CD4-positive, alpha-beta T cell treated with Interleukin-1 beta for 1 hour (primary cell): ENCODE results near the gene KIF13A.
"Not testable (repeated sequence)": the region's sequence is repeated elsewhere in the genome, so short reads cannot be mapped to it uniquely, and the experiment has no call there.

Experiments used
- DNase-seq, 2 donors: peaks; one replicate each; pipeline ENCODE4 v3.0.0-alpha.2; 2020 to 2022

KIF13A gene

DNA sequence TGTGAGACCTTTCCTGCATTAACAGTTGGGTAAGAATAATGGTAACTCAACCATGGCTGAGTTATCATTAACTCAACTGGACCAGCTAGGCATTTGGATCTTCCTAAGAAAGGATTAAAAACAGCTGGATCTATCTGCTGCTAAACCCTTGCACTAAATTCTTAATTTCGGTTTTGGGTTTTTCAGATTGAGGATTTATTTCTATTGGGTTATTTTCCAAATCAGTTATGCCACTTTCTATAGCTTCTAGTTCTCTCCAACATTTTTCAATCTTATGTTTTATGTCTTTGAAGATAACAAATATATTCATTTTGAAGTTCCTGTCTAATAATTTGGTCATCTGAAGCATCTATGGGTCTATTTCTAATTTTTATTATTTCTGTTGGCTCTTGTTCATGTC, 92.5 kb downstream of the KIF13A start:
- DNase-seq, result no peak

DNA sequence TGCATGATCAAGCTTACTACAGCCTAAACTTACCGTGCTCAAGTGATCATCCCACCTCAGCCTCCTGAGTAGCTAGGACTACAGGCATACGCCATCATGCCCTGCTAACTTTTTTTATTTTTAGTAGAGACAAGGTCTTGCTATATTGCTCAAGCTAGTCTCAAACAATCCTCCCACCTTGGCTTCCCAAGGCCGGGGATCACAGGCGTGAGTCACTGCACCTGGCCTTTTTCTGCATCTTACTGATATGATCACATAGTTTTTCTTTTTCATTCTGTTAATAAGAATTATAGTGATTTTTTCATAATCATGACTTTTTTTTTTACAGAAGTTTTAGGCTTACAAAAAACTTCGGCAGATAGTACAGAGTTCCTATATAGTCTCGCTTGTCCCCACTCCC, 93.2 kb downstream of the KIF13A start:
- DNase-seq, result no peak

DNA sequence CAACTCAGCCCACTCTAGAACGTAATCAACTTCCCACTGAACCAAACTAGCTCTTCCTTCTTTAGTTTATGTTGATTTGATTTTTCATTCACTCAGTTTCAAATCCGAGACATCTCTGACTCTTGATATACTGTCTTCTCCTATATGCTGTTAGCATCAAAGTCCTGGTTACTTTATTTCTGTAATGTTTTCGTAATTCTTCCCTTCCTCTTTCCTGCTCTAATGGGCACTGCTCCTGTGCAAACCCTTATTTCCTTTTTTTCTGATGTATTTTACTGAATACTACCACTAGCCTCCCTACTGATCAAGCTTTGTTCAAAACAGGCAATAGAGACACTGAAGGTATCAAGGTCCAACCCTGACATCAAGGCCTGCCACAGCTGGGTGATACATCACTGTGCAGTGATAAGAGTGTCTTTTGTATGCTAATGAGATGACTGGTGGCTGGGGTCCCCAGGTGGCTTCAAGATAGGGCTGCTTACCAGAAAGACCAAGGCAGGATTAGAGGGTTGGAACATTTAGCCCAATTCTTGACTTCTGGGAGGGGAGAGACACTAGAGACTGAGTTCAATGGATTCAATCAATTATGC, 95.2 kb downstream of the KIF13A start:
- DNase-seq, result no peak

DNA sequence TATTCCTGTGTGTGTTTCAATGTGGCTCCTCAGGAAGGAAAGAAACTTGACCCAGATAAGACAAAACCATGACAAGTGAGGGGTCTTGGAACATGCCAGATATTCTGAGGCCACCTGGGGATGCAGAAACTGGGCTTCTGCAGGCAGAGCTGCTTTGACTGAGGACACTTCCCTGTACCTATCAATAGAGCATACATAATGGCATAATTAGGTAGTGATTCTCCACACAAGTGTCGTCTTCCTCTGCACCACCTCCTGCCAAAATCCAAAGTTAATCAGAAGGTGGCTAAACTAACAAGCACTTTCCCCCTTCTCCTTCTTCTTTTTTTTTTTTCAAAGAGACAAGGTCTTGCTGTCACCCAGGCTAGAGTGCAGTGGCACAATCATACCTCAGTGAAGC, 97.1 kb downstream of the KIF13A start:
- DNase-seq, result no peak

DNA sequence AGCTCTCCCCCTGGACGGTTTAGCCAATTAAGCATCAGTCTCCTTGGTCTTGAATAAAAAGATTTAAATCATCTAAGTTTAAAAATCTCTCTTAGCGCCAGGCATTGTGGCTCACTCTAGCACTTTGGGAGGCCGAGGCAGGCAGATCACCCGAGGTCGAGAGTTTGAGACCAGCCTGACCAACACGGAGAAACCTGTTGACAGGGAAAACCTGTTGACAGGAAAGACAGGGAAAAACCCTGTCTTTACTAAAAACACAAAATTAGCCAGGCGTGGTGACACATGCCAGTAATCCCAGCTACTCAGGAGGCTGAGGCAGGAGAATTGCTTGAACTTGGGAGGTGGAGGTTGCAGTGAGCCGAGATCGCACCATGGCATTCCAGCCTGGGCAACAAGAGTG, 97.7 kb downstream of the KIF13A start:
- not testable (repeated sequence) for DNase-seq

DNA sequence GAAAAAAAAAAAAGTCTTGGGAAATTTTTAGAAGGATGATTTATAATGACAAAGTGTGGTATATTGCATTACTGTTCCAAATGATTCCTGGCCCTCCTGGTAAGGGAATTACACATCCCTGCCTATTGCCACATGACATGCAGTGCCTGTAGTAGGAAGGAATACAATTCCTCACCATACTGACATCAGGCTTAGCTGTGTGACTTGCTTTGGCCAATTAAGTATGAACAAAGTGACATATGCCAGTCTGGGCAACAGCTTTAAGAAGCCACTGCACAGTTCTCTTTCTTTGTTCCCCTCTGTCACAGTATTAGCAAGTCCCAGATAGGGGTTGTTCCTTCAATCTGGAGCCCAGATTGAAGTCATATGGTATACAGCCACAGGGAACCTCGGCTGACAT, 100.5 kb downstream of the KIF13A start:
- DNase-seq, result no peak

DNA sequence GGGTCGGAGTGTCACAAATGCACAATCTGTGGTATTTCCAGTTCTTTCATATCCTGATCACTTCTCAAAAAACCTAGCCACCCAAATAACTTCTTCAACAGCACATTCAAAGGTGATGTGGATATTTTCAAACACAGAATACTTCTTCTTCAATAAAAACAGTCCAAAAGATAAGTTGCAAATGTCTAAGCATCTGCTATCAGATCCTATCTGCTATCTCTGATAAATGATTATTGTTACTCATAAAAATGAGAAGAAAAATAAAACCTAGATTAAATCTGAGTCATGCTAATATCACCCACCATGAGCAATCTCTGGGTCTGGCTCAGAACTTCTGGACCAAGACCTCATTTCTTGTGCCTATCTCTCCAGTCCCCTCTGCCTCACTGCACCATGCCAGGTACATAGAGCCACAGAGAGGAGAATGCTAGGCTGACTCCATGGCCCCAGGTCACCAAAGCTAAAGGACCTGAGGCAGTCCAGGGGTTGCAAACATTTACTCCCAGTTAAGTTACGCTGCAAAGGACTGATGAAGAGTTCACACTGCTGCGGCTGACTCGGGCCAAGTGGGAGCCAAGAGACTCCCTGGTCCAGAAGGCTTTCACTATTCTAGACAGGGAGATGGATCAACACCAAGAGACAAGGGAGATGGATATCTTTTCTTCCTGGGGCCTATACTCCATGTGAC, 101.4 kb downstream of the KIF13A start:
- no peak for DNase-seq

DNA sequence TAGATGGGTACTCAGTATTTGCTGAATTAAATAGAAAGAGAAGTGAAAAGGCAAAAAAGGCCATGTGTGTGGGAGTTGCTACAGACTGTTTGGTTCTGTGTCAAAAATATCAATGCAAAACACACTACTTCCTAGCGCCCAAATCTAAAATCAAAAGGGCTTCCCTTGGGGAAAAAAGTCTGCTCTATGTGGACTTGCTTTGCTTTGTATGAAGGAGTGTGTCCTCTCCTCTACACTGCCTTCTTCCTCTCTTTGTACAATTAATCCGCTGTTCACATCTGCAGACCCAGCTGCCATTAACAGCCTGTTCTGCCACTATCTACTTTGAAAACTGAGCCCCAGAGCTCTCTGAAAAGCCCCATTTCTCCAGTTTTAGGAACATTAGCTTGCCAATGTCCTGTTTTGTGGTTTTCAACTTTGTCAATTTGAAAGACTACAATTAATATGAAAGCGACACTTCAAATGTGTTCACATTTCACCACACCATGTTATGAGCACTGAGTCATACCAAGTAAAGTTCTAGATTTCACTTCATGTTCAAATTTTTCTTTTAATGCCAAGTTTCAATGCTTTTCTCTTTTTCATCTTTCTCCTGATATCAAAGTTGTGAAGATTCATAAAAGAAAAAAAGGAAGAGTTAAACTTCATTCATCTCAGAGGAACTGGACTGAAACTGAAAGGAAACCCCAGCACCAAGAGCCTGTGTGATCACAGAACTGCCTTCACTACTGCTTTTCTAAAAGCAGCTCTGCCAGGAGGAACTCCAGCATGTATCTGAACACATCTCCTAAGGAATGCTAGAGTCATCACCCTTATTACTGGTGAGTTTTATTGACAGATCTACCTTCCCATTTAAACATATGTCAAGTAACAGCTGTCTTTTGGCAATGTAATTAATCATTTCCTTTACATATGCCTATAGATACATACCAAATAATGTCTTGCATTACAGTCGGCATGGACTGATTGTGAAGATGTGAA, 102.6 kb downstream of the KIF13A start:
- no peak for DNase-seq

DNA sequence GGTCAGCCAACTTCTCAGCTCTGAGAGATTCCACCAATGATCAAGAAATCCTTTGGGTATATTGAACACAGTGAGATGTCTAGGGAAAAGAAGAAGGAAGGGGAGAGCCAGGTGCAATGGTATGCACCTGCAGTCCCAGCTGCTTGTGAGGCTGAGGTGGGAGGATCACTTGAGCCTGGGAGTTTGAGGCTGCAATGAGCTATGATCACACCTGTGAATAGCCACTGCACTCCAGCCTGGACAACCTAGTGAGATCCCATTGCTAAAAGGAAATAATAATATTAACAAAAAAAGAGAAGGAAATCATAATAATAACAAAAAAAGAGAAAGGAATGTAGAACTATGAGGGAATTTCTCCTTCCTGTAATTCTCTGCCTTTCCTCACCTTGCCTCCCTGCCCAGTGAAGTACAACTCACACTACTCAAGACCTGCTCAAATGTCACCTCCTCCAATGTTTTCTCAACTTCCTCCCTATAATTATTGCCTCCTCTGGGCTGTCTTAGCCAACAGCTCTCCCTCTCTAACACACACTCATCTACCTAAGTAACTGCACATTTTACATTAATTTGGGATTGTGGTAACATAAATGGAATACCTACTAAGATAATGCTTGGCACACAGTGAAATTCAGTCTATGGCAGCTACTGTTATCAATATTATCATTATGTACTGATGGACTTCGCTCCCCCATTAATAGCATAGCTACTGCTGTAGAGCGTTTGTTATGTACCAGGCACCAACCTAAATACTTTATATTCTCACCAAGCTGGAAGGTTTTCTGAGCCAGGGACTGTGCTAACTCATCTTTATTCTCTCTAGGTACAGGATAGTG, 103.6 kb downstream of the KIF13A start:
- DNase-seq, result no peak

DNA sequence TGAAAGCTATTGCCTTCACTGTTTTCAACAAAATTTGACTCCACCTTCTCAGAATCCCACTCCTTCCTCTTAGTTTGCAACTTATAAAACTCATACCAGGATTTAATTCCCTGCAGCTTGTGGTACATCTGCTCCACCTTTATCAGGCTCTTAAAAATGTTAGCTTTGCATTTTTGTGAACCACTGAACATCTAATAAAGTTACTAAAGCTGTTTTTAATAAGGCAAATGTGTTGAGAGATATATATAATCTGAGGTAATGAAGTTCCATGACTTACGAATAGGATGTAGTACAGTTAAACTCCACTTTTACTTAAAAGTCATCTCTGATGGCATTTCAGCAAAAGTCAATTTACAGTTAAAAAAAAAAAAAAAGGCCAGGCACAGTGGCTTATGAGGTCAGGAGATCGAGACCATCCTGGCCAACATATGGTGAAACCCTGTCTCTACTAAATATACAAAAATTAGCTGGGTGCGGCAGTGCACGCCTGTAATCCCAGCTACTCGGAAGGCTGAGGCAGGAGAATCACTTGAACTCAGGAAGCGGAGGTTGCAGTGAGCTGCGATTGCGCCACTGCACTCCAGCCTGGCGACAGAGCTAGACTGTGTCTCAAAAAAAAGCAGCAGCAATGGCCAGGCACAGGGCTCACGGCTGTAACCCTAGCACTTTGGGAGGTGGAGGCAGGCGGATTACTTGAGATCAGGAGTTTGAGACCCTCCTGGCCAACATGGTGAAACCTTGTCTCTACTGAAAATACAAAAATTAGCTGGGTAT, 106.2 kb downstream of the KIF13A start:
- DNase-seq, result peak in 1 of 2 donors; percentile 13

DNA sequence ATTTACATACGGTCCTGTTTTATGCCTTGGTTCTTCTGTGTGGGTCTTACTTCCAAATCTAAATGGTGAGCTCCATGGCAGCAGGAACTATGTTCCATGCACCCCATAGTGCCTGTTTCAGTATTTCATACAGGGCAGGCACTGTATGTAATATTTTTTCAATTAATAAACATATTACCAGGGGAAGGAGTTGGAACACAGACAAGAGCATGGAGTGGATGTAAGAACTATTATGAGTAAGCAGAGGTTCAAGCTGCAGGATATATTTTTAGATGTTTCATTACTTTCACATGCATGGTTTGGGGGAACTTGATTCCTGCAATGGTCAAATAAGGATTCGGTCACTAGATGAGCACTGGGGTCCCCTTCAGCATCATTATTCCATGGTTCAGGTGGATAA, 108.3 kb downstream of the KIF13A start:
- DNase-seq, result no peak

DNA sequence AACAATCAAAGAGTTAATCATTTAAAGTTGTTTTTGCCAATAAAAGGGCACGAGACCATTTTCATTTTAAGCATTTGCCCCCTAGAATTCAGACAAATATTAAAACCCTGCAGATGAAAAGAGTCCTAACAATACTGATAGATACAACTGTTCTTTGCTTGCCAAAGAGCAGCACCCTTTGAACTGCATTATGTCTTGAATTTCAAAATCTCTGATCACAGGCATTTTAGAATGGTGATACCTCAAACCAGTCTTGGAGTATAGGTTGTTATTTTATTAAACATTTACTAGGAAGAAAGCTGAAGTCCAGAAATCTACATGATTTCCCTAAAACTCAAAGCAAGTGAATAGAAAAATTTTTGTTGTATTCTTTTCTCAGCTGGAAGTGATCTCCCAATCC, 108.7 kb downstream of the KIF13A start:
- DNase-seq, result no peak

DNA sequence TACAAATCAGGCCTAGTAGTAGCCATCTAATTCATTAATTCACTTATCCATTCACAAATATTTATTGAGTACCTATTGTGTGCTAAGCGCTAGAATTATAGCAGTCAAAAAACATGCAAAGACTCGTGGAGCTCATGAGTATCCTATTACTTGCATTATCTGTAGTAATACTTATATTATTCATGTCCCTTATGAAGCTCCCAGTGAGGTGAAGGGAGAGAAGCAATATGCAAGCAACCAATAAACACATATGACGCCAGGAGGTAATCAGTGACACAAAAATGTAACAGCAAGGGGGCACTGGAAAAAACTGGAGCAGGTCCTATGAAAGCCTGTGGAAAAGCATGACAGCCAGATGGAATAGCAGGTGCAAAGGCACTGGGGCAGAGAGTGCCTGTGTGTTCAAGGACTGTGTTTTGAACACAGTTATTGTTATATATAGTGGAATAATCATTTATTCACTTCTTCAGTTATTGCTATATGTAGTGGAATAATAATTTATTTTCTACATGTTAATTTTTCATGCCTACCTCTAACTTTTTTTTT, 109.5 kb downstream of the KIF13A start:
- DNase-seq, result no peak

DNA sequence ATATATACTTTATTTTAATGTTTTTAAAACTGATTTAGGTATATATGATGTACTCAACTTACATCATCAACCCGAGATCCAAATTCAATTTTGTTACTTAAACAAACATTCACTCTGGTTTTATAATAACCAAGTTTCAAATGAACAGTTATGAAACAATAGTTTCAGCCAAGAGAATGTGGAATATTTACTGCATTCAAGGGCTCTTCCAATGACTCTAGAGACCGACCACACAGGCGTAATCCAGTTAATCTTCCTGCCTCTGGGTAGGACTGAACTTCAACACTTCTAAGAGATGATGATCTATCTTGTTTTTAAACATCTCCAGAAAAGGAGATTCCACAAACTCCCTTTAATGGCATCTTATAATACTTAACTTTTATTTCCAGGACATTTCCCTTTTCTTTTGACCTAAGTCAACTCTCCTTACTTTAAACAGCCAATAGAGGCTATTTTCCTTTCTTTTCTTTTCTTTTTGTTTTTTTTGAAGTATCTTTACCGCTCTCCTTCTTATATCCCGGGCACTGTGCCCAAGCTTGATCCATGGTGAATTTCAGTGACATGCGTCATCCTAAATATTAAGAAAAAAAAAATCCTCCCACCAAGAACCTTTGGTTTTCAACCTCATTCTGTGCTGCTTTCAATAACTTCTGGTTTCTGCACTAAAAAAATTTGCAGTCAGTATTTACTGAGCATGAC, 110.1 kb downstream of the KIF13A start:
- no peak for DNase-seq

DNA sequence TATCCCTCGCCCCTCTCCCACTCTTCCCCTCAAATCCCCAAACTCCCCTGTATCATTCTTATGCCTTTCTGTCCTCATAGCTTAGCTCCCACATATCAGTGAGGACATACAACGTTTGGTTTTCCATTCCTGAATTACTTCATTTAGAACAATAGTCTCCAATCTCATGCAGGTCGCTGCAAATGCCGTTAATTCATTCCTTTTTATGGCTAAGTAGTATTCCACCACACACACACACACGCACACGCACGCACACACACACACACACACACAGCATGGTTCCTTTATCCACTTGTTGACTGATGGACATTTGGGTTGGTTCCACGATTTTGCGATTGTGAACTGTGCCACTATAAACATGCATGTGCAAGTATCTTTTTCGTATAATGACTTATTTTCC, 112.7 kb downstream of the KIF13A start:
- no peak for DNase-seq

DNA sequence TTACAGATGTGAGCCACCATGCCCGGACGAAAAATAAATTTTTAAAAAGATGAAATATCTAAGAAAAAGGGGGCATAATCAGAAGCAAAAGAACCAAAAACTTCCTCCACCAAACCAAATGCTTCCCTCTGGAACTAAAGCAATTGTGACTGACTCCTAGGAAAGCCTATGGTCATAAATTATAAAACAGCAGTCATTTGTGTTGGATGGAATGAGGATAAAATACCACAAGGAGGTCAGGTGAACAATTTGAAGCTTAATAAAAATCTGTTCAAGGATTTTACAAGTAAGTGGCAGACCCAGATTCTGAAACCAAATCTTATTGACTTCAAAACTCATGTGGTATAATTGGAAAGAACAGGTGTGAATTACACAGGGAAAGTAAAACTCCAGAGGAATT, 114.5 kb downstream of the KIF13A start:
- no peak for DNase-seq

DNA sequence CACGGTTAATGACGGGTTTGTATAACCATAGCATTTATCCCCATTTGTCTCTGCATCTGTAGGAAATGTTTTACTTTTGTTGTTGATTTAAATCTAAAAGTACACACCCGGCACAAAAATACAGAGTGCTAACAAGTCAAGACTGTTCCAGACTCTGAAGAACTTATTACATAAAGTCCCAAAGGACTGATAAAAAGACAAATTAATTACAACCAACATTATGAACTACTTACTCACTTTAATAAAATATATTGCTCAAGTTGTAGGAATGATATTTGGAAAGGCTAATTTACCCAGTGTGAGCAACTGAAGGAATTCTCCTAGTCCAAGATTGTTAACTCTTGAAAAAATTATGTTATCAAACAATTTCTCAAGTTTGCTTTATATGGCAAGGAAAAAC, 115.6 kb downstream of the KIF13A start:
- DNase-seq, result no peak

DNA sequence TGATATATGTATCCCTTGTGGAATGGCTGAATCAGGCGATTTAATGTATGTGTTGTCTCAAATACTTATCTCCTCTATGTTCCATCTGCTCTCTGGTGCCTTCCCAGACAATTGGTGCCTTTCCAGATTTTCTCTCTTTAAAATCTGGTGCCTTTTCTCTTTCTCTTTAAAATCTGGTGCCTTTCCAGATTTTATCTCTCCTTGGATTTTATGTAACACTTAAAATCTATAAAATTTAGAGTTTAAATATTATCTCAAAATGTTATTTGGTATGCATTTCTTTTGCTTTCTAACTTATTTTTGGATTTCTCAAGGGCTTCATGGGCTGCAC, 116.3 kb downstream of the KIF13A start:
- DNase-seq, result no peak

DNA sequence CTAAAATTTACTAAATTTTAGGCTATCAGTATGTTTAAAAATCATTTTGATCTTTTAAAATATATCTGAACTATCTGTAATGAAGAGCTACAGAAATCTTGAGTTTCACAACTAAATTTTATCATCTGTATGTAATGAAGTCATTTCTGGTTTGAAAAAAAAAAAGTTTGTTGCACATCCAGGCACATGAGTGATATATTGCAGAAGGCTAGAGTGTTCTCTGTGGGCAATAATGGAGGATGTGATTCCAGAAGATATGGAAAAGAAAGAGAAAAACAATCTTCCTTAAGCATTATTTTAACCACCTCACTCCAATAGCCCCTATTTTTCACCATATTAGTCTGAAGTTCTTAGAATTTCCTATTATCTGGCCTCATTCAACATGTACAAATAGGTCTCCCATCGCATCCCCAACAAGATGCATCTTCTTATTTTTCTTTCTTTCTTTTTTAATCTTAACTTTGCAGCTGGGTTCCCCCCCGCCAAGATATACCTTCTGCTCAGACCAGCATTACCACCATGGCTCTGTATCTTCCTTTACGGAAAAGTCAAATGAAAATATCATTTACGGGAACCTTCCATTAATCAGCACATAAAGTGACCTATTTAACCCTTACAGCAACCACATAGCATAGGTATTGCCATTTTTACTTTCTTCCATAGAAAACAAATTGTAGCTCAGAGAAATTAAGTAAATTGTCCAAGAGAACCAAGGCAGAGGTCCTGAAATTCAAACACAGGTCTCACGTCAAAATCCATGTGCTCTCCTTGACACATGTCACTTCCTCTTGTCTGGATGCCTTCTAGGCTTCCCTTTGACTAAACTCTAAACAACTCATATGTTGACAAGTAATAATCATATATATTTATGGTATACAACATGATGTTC, 116.9 kb downstream of the KIF13A start:
- no peak for DNase-seq

DNA sequence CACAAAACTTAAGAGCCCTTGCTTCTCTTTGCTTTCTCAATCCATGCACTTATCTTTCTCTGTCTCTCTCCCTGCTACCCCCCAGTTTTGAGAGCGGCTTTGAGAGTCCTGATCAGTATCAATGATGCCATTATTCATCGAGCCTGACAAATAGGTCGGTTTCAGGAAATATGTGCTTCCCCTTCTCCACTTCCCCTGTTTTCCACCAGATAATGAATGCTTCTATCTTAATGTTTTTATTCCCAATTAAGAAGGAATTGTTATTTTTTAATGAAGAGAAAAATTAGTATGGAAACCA, 117.7 kb downstream of the KIF13A start:
- no peak for DNase-seq
